H1 (cell line): ENCODE results near the gene GPLD1. TPM values are rescaled to one million over a fixed set of nuclear protein-coding genes. Genes with fewer than 3 reads are reported as not detected.

Experiments used
- CTCF ChIA-PET: fragments of 300-600 bp; sonication (Branson Sonifier 250); formaldehyde crosslinking; loops from one replicate; lab custom pipeline; 2021; ENCODE audit not compliant: partially characterized antibody; lab: Charles Lee
- POLR2A ChIA-PET: fragments of 300-600 bp; sonication (Branson Sonifier 250); formaldehyde crosslinking; loops from one replicate; lab custom pipeline; 2021; ENCODE audit warnings: inconsistent platforms; ENCODE audit not compliant: partially characterized antibody; lab: Charles Lee
- DNase-seq, 2 experiments: peaks; one replicate each; pipeline versions ENCODE4 v3.0.0 to v3.0.0-alpha.2; 2010 to 2022; ENCODE audit warnings: low spot score in 2 of 2, low read depth in 1 of 2, mixed read lengths in 1 of 2
- FAIRE-seq: peaks from 2 replicates; lab custom pipeline; 2011; peaks lifted over from hg19 to GRCh38; lab: Jason Lieb, UNC
- H2AFZ ChIP-seq: 2 replicates; pipeline ENCODE4 v1.8.1; 2012; ENCODE audit warnings: low read length, inconsistent platforms
- H2AK5ac ChIP-seq: 2 replicates; pipeline ENCODE4 v1.6.1; 2013; ENCODE audit warnings: low read depth, low read length
- H2BK120ac ChIP-seq: replicated peaks from 2 replicates; pipeline ENCODE3; 2013; ENCODE audit warnings: low read depth, low read length, inconsistent platforms
- H2BK12ac ChIP-seq: 2 replicates; pipeline ENCODE4 v1.6.1; 2013; ENCODE audit warnings: low read depth, low read length
- H2BK15ac ChIP-seq: 2 replicates; pipeline ENCODE4 v1.6.1; 2013; ENCODE audit warnings: low read length
- H2BK20ac ChIP-seq: 2 replicates; pipeline ENCODE4 v1.6.1; 2013; ENCODE audit warnings: low read length
- H2BK5ac ChIP-seq: 2 replicates; pipeline ENCODE4 v1.6.1; 2013; ENCODE audit warnings: low read depth, low read length
- H3K14ac ChIP-seq: 2 replicates; pipeline ENCODE4 v1.6.1; 2013; ENCODE audit warnings: inconsistent platforms; ENCODE audit not compliant: insufficient read length
- H3K18ac ChIP-seq: 2 replicates; pipeline ENCODE4 v1.6.1; 2013; ENCODE audit warnings: low read length; ENCODE audit errors: extremely low read depth
- H3K23ac ChIP-seq: 2 replicates; pipeline ENCODE4 v1.6.1; 2013; ENCODE audit warnings: inconsistent platforms; ENCODE audit not compliant: insufficient read length
- H3K23me2 ChIP-seq: 2 replicates; pipeline ENCODE4 v1.6.1; 2013; ENCODE audit warnings: low read depth, low read length
- H3K27ac ChIP-seq: 2 replicates; pipeline ENCODE4 v1.6.1; 2011; ENCODE audit warnings: low read depth, low read length, inconsistent platforms
- H3K27me3 ChIP-seq, 4 experiments: replicated peaks in 1 of 4; 1 replicate in 1 of 4; 2 replicates in 3 of 4; pipeline versions ENCODE4 v1.6.1 to v1.8.1; 2011 to 2013; ENCODE audit warnings: low read length in 3 of 4, mild to moderate bottlenecking in 3 of 4, inconsistent platforms in 2 of 4, mixed read lengths in 2 of 4, moderate library complexity in 1 of 4; ENCODE audit not compliant: control insufficient read depth in 3 of 4, insufficient read depth in 3 of 4; ENCODE audit errors: extremely low read depth in 1 of 4
- H3K36me3 ChIP-seq, 4 experiments: 2 replicates each; pipeline versions ENCODE4 v1.6.1 to v1.8.1; 2011 to 2013; ENCODE audit warnings: mild to moderate bottlenecking in 4 of 4, low read length in 3 of 4, moderate library complexity in 2 of 4, control low read depth in 1 of 4, inconsistent platforms in 1 of 4; ENCODE audit not compliant: insufficient read depth in 4 of 4, control insufficient read depth in 2 of 4
- H3K4ac ChIP-seq: replicated peaks from 2 replicates; pipeline ENCODE3; 2013; ENCODE audit warnings: low read length, low read depth, mixed read lengths, inconsistent platforms; ENCODE audit not compliant: insufficient read length
- H3K4me1 ChIP-seq, 4 experiments: replicated peaks in 1 of 4; 1 replicate in 1 of 4; 2 replicates in 3 of 4; pipeline versions ENCODE4 v1.6.1 to v1.8.1; 2011 to 2013; ENCODE audit warnings: low read length in 3 of 4, inconsistent platforms in 2 of 4, mixed read lengths in 1 of 4; ENCODE audit not compliant: insufficient read depth in 4 of 4, control insufficient read depth in 3 of 4
- H3K4me2 ChIP-seq, 2 experiments: 2 replicates each; pipeline versions ENCODE4 v1.6.1 to v1.8.1; 2011 to 2013; ENCODE audit warnings: low read depth in 2 of 2, low read length in 2 of 2, control low read depth in 1 of 2, inconsistent platforms in 1 of 2, mild to moderate bottlenecking in 1 of 2; ENCODE audit not compliant: insufficient read depth in 1 of 2
- H3K4me3 ChIP-seq, 4 experiments: fragments of 200-600, 300-600 bp in 1 of 4; sonication (generic), shearing (Covaris generic), sonication (Bioruptor Twin) in 1 of 4; 2 replicates each; pipeline versions ENCODE4 v1.5.1 to v1.8.1; 2011 to 2016; ENCODE audit warnings: low read length in 4 of 4, low read depth in 3 of 4, control low read depth in 2 of 4, inconsistent platforms in 2 of 4, mild to moderate bottlenecking in 2 of 4, mixed read lengths in 1 of 4, moderate library complexity in 1 of 4; ENCODE audit not compliant: insufficient read depth in 2 of 4; ENCODE audit errors: extremely low read depth in 1 of 4
- H3K56ac ChIP-seq: replicated peaks from 2 replicates; pipeline ENCODE3; 2013; ENCODE audit warnings: low read depth, mild to moderate bottlenecking, mixed read lengths, low read length, inconsistent platforms; ENCODE audit not compliant: insufficient read length
- H3K79me1 ChIP-seq: 2 replicates; pipeline ENCODE4 v1.6.1; 2013; ENCODE audit warnings: low read depth, low read length, control low read depth
- H3K79me2 ChIP-seq, 2 experiments: 2 replicates each; pipeline versions ENCODE4 v1.6.1 to v1.8.1; 2012 to 2013; ENCODE audit warnings: low read length in 2 of 2, mild to moderate bottlenecking in 2 of 2, inconsistent platforms in 1 of 2; ENCODE audit not compliant: insufficient read depth in 2 of 2, control insufficient read depth in 1 of 2
- H3K9ac ChIP-seq, 4 experiments: replicated peaks in 1 of 4; 1 replicate in 1 of 4; 2 replicates in 3 of 4; pipeline versions ENCODE4 v1.6.1 to v1.8.1; 2011 to 2013; ENCODE audit warnings: low read depth in 3 of 4, low read length in 3 of 4, control low read depth in 2 of 4, mild to moderate bottlenecking in 2 of 4, moderate library complexity in 2 of 4, inconsistent platforms in 1 of 4; ENCODE audit errors: extremely low read depth in 1 of 4
- H3K9me3 ChIP-seq, 2 experiments: 2 replicates each; pipeline versions ENCODE4 v1.6.1 to v1.8.1; 2012 to 2013; ENCODE audit warnings: mild to moderate bottlenecking in 2 of 2, moderate library complexity in 2 of 2, control low read depth in 1 of 2, inconsistent platforms in 1 of 2, low read depth in 1 of 2, low read length in 1 of 2, mixed read lengths in 1 of 2; ENCODE audit not compliant: insufficient read depth in 2 of 2
- H4K20me1 ChIP-seq, 2 experiments: replicated peaks in 1 of 2; 2 replicates each; pipeline versions ENCODE3 to v1.8.1; 2011 to 2013; ENCODE audit warnings: inconsistent platforms in 2 of 2, low read length in 2 of 2, mild to moderate bottlenecking in 1 of 2; ENCODE audit not compliant: insufficient read depth in 2 of 2, control insufficient read depth in 1 of 2
- H4K5ac ChIP-seq: 2 replicates; pipeline ENCODE4 v1.6.1; 2013; ENCODE audit warnings: low read length, low read depth, mixed read lengths, inconsistent platforms; ENCODE audit not compliant: insufficient read length
- H4K8ac ChIP-seq: 2 replicates; pipeline ENCODE4 v1.8.0; 2013; ENCODE audit warnings: mild to moderate bottlenecking, moderate library complexity, low read length, inconsistent platforms; ENCODE audit not compliant: insufficient read depth; ENCODE audit errors: extremely low read depth
- H4K91ac ChIP-seq: replicated peaks from 2 replicates; pipeline ENCODE3; 2013; ENCODE audit warnings: low read length, mixed read lengths, inconsistent platforms; ENCODE audit not compliant: insufficient read length
- MAFK ChIP-seq: IDR thresholded peaks from 2 replicates; pipeline ENCODE4 v1.6.1; 2012; ENCODE audit warnings: low read depth, mild to moderate bottlenecking, improper control_type of control experiment, low read length
- NANOG ChIP-seq: IDR thresholded peaks from 2 replicates; pipeline ENCODE4 v1.6.1; 2011; ENCODE audit warnings: low read length, low read depth, mild to moderate bottlenecking, inconsistent platforms; ENCODE audit not compliant: insufficient read depth, poor library complexity, severe bottlenecking
- POU5F1 ChIP-seq: IDR thresholded peaks from 2 replicates; pipeline ENCODE4 v1.6.1; 2011; ENCODE audit warnings: low read depth, mild to moderate bottlenecking, low read length, moderate library complexity
- SAP30 ChIP-seq: fragments of 300-600 bp; sonication (generic); IDR thresholded peaks from 2 replicates; pipeline ENCODE4 v1.7.1; 2012; ENCODE audit warnings: low read length, moderate library complexity, mild to moderate bottlenecking, inconsistent platforms; ENCODE audit not compliant: insufficient read depth, insufficient replicate concordance
- SIRT6 ChIP-seq: IDR thresholded peaks from one replicate; pipeline ENCODE4 v1.7.1; 2012; ENCODE audit warnings: low read length, inconsistent platforms
- TBP ChIP-seq: IDR thresholded peaks from 2 replicates; pipeline ENCODE4 v1.6.1; 2011; ENCODE audit warnings: low read depth, low read length, improper control_type of control experiment
- TCF12 ChIP-seq: IDR thresholded peaks from 2 replicates; pipeline ENCODE4 v1.6.1; 2011; ENCODE audit warnings: low read depth, mild to moderate bottlenecking, low read length
- WGBS, 2 experiments: shearing (Covaris generic) in 1 of 2; methylation state at CpG; one replicate each; pipeline versions ENCODE4 v1.1.6 to v1.1.7; 2013 to 2015; ENCODE audit warnings: low lambda C conversion rate in 2 of 2, mixed read lengths in 2 of 2, inconsistent platforms in 1 of 2, low coverage in 1 of 2, missing lambda C conversion rate in 1 of 2; ENCODE audit not compliant: insufficient replicate concordance in 2 of 2, insufficient coverage in 1 of 2, insufficient read length in 1 of 2; ENCODE audit errors: extremely low coverage in 1 of 2, missing lambda C conversion rate in 1 of 2; 5-methylcytosine and 5-hydroxymethylcytosine counted together
- polyA plus RNA-seq, 7 experiments: library from polyadenylated mRNA; depleted of rRNA in 3 of 7; stranded (reverse) in 5 of 7; unstranded in 2 of 7; fragments of >200 nt in 5 of 7; fragments of 200-250 nt in 2 of 7; gene quantifications; 1 replicate in 5 of 7; 2 replicates in 1 of 7; 4 replicates in 1 of 7; pipeline versions ENCODE4 v1.2.1 to v1.2.3, GENCODE V29; 2011 to 2013; ENCODE audit warnings: missing spikeins in 2 of 7, mixed read lengths in 2 of 7
- total RNA-seq: library from RNA; stranded (reverse); fragmentation: NEBNext Ultra II Directional; extraction: Animal tissue kit (Norgen Biotek cat#: 25700); gene quantifications from 2 replicates; pipeline ENCODE4 v1.2.1, GENCODE V29; 2021

Gene GPLD1
- total and polyA plus RNA-seq, 2 of the 8 experiments (the other 6 are each of a cell fraction or from before 2014, with no cell fraction given): 3.7 to 5.3 TPM

DNA sequence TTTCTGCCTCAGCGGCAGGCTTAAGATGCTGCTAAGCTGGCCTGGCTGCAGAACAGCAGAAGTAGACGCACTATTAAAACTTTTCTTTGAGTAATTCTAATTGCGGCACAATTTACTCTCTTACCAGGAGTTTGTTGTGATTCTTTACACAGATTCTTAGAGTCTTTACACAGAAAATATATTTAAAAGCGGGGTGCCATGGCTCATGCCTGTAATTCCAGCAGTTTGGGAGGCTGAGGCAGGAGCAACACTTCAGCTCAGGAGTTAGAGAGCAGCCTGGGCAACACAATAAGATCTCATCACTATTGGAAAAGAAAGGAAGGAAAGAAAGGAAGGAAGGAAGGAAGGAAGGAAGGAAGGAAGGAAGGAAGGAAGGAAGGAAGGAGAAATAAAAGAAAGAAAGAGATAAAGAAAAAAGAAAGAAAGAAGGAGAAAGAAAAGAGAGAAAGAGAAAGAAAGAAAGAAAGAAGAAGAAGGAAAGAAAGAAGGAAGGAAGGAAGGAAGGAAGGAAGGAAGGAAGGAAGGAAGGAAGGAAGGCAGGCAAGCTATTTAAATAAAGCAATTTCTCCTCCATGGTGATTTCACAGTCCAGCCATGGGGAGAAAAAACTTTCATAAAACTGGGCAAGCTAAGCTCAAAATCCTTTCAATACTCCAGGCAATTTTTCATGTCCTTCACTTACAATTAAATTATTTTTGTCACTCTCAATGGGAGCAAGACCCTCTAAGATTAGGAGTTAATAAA is 107.7 kb downstream of the GPLD1 start:
- no peak overlapping the region for H3K27ac ChIP-seq
- no peaks in the 10 kb centered on the region for H3K79me2 ChIP-seq
- no peak overlapping the region for H3K4me2 ChIP-seq
- no peak overlapping the region for H3K4ac ChIP-seq
- no peak overlapping the region for H4K5ac ChIP-seq
- H4K20me1 ChIP-seq: no peaks in the 10 kb centered on the region
- no peak overlapping the region for H2BK15ac ChIP-seq
- no peak overlapping the region for H2BK20ac ChIP-seq
- H3K9me3 ChIP-seq: no peaks in the 10 kb centered on the region
- H3K36me3 ChIP-seq: no peaks in the 10 kb centered on the region
- no peak for TF ChIP-seq SIRT6
- TF ChIP-seq TBP: no peak
- no peak for TF ChIP-seq TCF12
- TF ChIP-seq MAFK: no peak
- TF ChIP-seq POU5F1: no peak
- no peak for TF ChIP-seq NANOG
- TF ChIP-seq SAP30: no peak
- no peak overlapping the region for H3K23ac ChIP-seq
- H3K4me3 ChIP-seq: no peak overlapping the region
- H4K8ac ChIP-seq: no peak overlapping the region
- no peaks in the 10 kb centered on the region for H3K4me1 ChIP-seq
- no peak overlapping the region for H3K18ac ChIP-seq
- no peaks in the 10 kb centered on the region for H3K27me3 ChIP-seq
- no peak overlapping the region for H2BK120ac ChIP-seq
- no peak overlapping the region for H2BK12ac ChIP-seq
- H3K23me2 ChIP-seq: no peaks in the 10 kb centered on the region
- ChIA-PET CTCF (interaction anchor here (1.0 to 1.1 kb wide), 2 partner anchors 22 to 28 kb away, joined by 3 to 4 read pairs; no protein-coding TSS in a partner anchor), POLR2A (no interaction called here)
- no peak overlapping the region for H3K14ac ChIP-seq
- H3K9ac ChIP-seq: no peak overlapping the region
- no peaks in the 10 kb centered on the region for H3K79me1 ChIP-seq
- WGBS, 2 experiments: 88% methylated on average over 4 of the region's 4 CpGs; no CpG with 5 or more reads in 1 of the 2 experiments
- FAIRE-seq: no peak
- H4K91ac ChIP-seq: no peak overlapping the region
- no peak overlapping the region for H2AK5ac ChIP-seq
- no peak overlapping the region for H2AFZ ChIP-seq
- no peak overlapping the region for H3K56ac ChIP-seq
- no peak for DNase-seq
- no peak overlapping the region for H2BK5ac ChIP-seq
